Measurements from ENCODE around the gene ENDOG. TPM values are rescaled to one million over a fixed set of nuclear protein-coding genes. Genes with fewer than 3 reads are reported as not detected.
A peak's percentile ranks its signal among the peaks of the same experiment; 100 is the strongest.

Gene ENDOG
- total and polyA plus RNA-seq, 2 experiments from 2014 or later = 15.1 to 23.5 TPM

DNA sequence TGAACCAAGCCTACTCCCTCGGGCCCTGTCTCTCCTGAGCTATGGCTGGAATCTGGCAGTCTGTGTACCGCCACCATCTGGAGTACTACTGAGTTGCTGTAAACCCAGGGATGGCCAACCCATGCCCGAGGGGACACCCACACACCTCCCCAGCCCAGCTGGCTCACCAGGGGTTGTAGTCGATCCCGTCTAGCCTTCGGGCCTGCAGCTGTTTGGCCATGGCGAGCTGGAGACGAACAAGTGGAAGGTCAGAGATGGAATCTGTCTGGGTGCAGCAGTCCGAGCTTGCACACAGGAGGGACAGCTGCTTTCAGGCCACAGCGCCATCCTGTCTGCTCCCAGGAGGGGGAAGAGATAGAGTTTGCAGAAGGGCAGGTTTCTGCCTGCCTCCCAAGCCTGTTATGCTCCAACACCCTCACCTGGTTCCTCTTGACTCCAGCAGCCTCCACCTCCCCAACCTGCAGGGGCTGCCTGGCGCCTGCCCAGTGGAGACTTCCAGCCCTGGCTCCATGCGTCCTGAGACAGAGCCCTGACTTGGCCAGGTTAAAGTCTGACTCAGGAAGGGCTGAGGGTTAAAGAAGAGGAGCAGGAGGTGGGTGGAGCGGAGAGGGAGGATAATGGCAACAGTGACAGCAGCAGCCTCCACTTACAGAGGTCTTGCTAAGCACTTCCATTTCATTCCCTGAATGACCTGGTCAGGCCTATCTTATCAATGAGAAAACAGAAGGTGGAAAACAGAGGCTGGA lies 27.1 kb downstream of the ENDOG start:
- Histone ChIP-seq H3K9me2 (ENCODE audit: insufficient read depth) (no peaks in the 10 kb centered on the region), H3K79me2 (replicated peaks; ENCODE audit: insufficient read depth) (no peaks in the 10 kb centered on the region), H3K27me3 (ENCODE audit: insufficient read depth) (no peaks in the 10 kb centered on the region), H3K4me1 (ENCODE audit: insufficient read depth) (no peaks in the 10 kb centered on the region), H3K4me2 (no peak overlapping the region), H3K27ac (ENCODE audit: low read depth) (0 out of 2 replicates have a peak overlapping the region, but pooled peaks have one; percentile 26), H3K4me3 (no peak overlapping the region), H3K36me3 (ENCODE audit: insufficient read depth) (peaks cover 1% of the 10 kb centered on the region; the same call in 1 of the 2 replicates), H3F3A (replicated peaks; ENCODE audit: low read depth) (0 out of 2 replicates have a peak, but pooled peaks cover 4% of the 10 kb centered on the region), H2AFZ (no peak overlapping the region), H4K20me1 (replicated peaks; ENCODE audit: insufficient read depth) (no peaks in the 10 kb centered on the region; the same call in 1 of the 2 replicates)
- Mint-ChIP-seq H3K27me3 (ENCODE audit: insufficient read depth, low read depth, poor library complexity) (peaks cover 3% of the 10 kb centered on the region), H3K27ac (no peak overlapping the region; the same call in 1 of the 2 replicates), H3K4me1 (no peaks in the 10 kb centered on the region), H3K9me3 (peaks cover 16% of the 10 kb centered on the region), H3K36me3 (ENCODE audit: low read depth) (peaks cover 22% of the 10 kb centered on the region), H3K4me3 (no peak overlapping the region)
- DNase-seq (ENCODE audit: low spot score) = peak; percentile 58
- no peak for TF ChIP-seq STAT1 (IDR thresholded peaks at IDR 0.05; ENCODE audit: unreplicated experiment)
- TF ChIP-seq, protein P1, sequence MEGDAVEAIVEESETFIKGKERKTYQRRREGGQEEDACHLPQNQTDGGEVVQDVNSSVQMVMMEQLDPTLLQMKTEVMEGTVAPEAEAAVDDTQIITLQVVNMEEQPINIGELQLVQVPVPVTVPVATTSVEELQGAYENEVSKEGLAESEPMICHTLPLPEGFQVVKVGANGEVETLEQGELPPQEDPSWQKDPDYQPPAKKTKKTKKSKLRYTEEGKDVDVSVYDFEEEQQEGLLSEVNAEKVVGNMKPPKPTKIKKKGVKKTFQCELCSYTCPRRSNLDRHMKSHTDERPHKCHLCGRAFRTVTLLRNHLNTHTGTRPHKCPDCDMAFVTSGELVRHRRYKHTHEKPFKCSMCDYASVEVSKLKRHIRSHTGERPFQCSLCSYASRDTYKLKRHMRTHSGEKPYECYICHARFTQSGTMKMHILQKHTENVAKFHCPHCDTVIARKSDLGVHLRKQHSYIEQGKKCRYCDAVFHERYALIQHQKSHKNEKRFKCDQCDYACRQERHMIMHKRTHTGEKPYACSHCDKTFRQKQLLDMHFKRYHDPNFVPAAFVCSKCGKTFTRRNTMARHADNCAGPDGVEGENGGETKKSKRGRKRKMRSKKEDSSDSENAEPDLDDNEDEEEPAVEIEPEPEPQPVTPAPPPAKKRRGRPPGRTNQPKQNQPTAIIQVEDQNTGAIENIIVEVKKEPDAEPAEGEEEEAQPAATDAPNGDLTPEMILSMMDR (conservative IDR thresholded peaks at IDR 0.05; ENCODE audit: low read depth in 2 of 2) = peak; percentile 27 to 52
- peak; percentile 94 for ATAC-seq

DNA sequence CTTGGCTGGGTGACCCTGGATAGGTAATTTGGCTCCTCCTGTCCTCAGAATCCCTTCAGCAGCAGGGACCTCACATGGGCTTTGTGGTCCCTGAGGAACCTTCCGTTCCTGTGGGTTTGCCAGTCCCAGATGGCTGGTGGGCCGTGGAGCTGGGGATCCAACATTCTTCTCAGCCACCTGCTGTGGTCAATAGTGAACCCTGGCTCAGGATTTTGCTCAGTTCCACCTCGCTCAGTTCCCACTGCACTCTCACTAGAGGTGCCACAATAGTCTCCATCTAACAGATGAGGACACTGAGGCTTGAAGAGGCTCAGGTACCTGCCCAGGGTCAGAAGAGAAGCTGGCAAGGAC lies 28.4 kb downstream of the ENDOG start:
- Histone ChIP-seq H3K9me2 (ENCODE audit: insufficient read depth) (no peaks in the 10 kb centered on the region), H2AFZ (no peak overlapping the region), H4K20me1 (replicated peaks; ENCODE audit: insufficient read depth) (no peaks in the 10 kb centered on the region; the same call in 1 of the 2 replicates), H3K27ac (ENCODE audit: low read depth) (no peak overlapping the region), H3K4me3 (no peak overlapping the region), H3K27me3 (ENCODE audit: insufficient read depth) (no peaks in the 10 kb centered on the region), H3F3A (replicated peaks; ENCODE audit: low read depth) (0 out of 2 replicates have a peak, but pooled peaks cover 4% of the 10 kb centered on the region), H3K4me1 (ENCODE audit: insufficient read depth) (no peaks in the 10 kb centered on the region), H3K4me2 (no peak overlapping the region), H3K79me2 (replicated peaks; ENCODE audit: insufficient read depth) (no peaks in the 10 kb centered on the region), H3K36me3 (ENCODE audit: insufficient read depth) (no peaks in the 10 kb centered on the region)
- H3K4me1 Mint-ChIP-seq = no peaks in the 10 kb centered on the region; the same call in 2 of the 3 replicates
- peaks cover 35% of the 10 kb centered on the region for H3K36me3 Mint-ChIP-seq (ENCODE audit: low read depth)
- peaks cover 2% of the 10 kb centered on the region for H3K27me3 Mint-ChIP-seq (ENCODE audit: insufficient read depth, low read depth, poor library complexity)
- DNase-seq (ENCODE audit: low spot score) (no peak), ATAC-seq (no peak)
- no peak overlapping the region for H3K27ac Mint-ChIP-seq
- H3K4me3 Mint-ChIP-seq = no peak overlapping the region
- peaks cover 28% of the 10 kb centered on the region for H3K9me3 Mint-ChIP-seq
- TF ChIP-seq NANOG (IDR thresholded peaks at IDR 0.05; ENCODE audit: borderline replicate concordance) (no peak), CREB1 (CRISPR knock-in tag; IDR thresholded peaks at IDR 0.05; ENCODE audit: low read depth) (no peak), EZH2 (IDR thresholded peaks at IDR 0.05; ENCODE audit: low read depth, unreplicated experiment) (no peak), EZH2phosphoT487 (IDR thresholded peaks at IDR 0.05; ENCODE audit: unreplicated experiment) (no peak), ZNF331 (CRISPR knock-in tag; IDR thresholded peaks at IDR 0.05; ENCODE audit: low read depth) (no peak), POLR2AphosphoS5 (IDR thresholded peaks at IDR 0.05; ENCODE audit: low read depth) (no peak), STAT1 (IDR thresholded peaks at IDR 0.05; ENCODE audit: unreplicated experiment) (no peak)
- TF ChIP-seq, protein P1 (conservative IDR thresholded peaks at IDR 0.05; ENCODE audit: low read depth in 2 of 2) = no peak
- TF ChIP-seq, protein P2, sequence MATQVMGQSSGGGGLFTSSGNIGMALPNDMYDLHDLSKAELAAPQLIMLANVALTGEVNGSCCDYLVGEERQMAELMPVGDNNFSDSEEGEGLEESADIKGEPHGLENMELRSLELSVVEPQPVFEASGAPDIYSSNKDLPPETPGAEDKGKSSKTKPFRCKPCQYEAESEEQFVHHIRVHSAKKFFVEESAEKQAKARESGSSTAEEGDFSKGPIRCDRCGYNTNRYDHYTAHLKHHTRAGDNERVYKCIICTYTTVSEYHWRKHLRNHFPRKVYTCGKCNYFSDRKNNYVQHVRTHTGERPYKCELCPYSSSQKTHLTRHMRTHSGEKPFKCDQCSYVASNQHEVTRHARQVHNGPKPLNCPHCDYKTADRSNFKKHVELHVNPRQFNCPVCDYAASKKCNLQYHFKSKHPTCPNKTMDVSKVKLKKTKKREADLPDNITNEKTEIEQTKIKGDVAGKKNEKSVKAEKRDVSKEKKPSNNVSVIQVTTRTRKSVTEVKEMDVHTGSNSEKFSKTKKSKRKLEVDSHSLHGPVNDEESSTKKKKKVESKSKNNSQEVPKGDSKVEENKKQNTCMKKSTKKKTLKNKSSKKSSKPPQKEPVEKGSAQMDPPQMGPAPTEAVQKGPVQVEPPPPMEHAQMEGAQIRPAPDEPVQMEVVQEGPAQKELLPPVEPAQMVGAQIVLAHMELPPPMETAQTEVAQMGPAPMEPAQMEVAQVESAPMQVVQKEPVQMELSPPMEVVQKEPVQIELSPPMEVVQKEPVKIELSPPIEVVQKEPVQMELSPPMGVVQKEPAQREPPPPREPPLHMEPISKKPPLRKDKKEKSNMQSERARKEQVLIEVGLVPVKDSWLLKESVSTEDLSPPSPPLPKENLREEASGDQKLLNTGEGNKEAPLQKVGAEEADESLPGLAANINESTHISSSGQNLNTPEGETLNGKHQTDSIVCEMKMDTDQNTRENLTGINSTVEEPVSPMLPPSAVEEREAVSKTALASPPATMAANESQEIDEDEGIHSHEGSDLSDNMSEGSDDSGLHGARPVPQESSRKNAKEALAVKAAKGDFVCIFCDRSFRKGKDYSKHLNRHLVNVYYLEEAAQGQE (IDR thresholded peaks at IDR 0.05; ENCODE audit: unreplicated experiment) = no peak

Measured in GM23338 (cell line).